Adrenal gland (tissue), 5 donors: ENCODE results near the gene OR52K2.

Experiments used
- CTCF ChIP-seq, 6 experiments: fragments of 450-650 bp in 4 of 6; fragments of 200-600 bp in 2 of 6; sonication (generic) in 1 of 6; IDR thresholded peaks; 1 replicate in 5 of 6; 2 replicates in 1 of 6; pipeline versions ENCODE4 v1.5.1 to v1.8.0; 2016 to 2021; ENCODE audit warnings: antibody characterized with exemption in 6 of 6, mild to moderate bottlenecking in 2 of 6, moderate library complexity in 1 of 6
- POLR2A ChIP-seq, 2 donors: fragments of 450-650 bp; IDR thresholded peaks; one replicate each; pipeline ENCODE4 v1.6.1; 2017; ENCODE audit warnings: antibody characterized with exemption in 2 of 2, mild to moderate bottlenecking in 2 of 2, moderate library complexity in 1 of 2
- donor health status: DM: no; HTN: no; CAD: no.

GRCh38 chr11:4448995-4449394 is at the start of gene OR52K2:
- TF ChIP-seq CTCF (IDR thresholded peaks at IDR 0.05) (no peak), POLR2A (IDR thresholded peaks at IDR 0.05) (no peak)
